Endothelial cell of umbilical vein (primary cell): ENCODE results near the gene ELOVL5. TPM values are rescaled to one million over a fixed set of nuclear protein-coding genes. Genes with fewer than 3 reads are reported as not detected.

Experiments used
- BruUV-seq: library from RNA; stranded (reverse); fragments of 400-500 nt; replicated peaks from 2 replicates; lab custom pipeline; 2021; lab: Mats Ljungman, UMichigan
- CTCF ChIA-PET: fragments of 300-600, 350-600 bp; sonication (Branson Sonifier 250); formaldehyde crosslinking; loops from one replicate; lab custom pipeline; 2021; ENCODE audit warnings: antibody characterized with exemption, inconsistent platforms; lab: Charles Lee
- POLR2A ChIA-PET: fragments of 300-600, 350-600 bp; sonication (Branson Sonifier 250); formaldehyde crosslinking; loops from one replicate; lab custom pipeline; 2021; ENCODE audit warnings: antibody characterized with exemption, inconsistent platforms; lab: Charles Lee
- DNase-seq: peaks from one replicate; pipeline ENCODE4 v3.0.0-alpha.2; 2011; ENCODE audit warnings: low read depth, low spot score
- FAIRE-seq: peaks from 2 replicates; lab custom pipeline; 2011; peaks lifted over from hg19 to GRCh38; lab: Jason Lieb, UNC
- H2AFZ ChIP-seq: 2 replicates; pipeline ENCODE4 v1.6.0; 2012; ENCODE audit warnings: low read depth, low read length, control low read depth, inconsistent platforms
- H3K27ac ChIP-seq: 2 replicates; pipeline ENCODE4 v1.5.1; 2011; ENCODE audit warnings: low read depth, mild to moderate bottlenecking, control low read depth, low read length, moderate library complexity; ENCODE audit not compliant: insufficient read depth
- H3K27me3 ChIP-seq, 2 experiments: 2 replicates each; pipeline versions ENCODE4 v1.6.0 to v1.6.1; 2011; ENCODE audit warnings: low read length in 2 of 2, mixed read lengths in 1 of 2; ENCODE audit not compliant: control insufficient read depth in 2 of 2, insufficient read depth in 2 of 2
- H3K36me3 ChIP-seq, 2 experiments: 2 replicates in 1 of 2; 3 replicates in 1 of 2; pipeline ENCODE4 v1.5.1; 2011; ENCODE audit warnings: low read length in 2 of 2, mild to moderate bottlenecking in 1 of 2, moderate library complexity in 1 of 2; ENCODE audit not compliant: control insufficient read depth in 2 of 2, insufficient read depth in 2 of 2; ENCODE audit errors: extremely low read depth in 1 of 2
- H3K4me1 ChIP-seq: 3 replicates; pipeline ENCODE4 v1.5.1; 2011; ENCODE audit warnings: mild to moderate bottlenecking, low read length; ENCODE audit not compliant: control insufficient read depth, insufficient read depth; ENCODE audit errors: extremely low read depth
- H3K4me2 ChIP-seq: 2 replicates; pipeline ENCODE4 v1.6.1; 2011; ENCODE audit warnings: low read length, control low read depth, mixed read lengths; ENCODE audit not compliant: insufficient read depth
- H3K4me3 ChIP-seq, 3 experiments: fragments of 200-600 bp in 1 of 3; sonication (generic), shearing (Covaris generic) in 1 of 3; replicated peaks in 1 of 3; 2 replicates each; pipeline ENCODE4 v1.5.1; 2011 to 2016; ENCODE audit warnings: control low read depth in 3 of 3, low read length in 3 of 3, mild to moderate bottlenecking in 2 of 3, inconsistent platforms in 1 of 3, low read depth in 1 of 3, moderate library complexity in 1 of 3; ENCODE audit not compliant: insufficient read depth in 1 of 3
- H3K79me2 ChIP-seq: 2 replicates; pipeline ENCODE4 v1.6.0; 2012; ENCODE audit warnings: low read length, inconsistent platforms; ENCODE audit not compliant: control insufficient read depth, insufficient read depth
- H3K9ac ChIP-seq: replicated peaks from 2 replicates; pipeline ENCODE3; 2011; ENCODE audit warnings: low read length, control low read depth; ENCODE audit not compliant: insufficient read depth; ENCODE audit errors: extremely low read depth
- H3K9me1 ChIP-seq: replicated peaks from 3 replicates; pipeline ENCODE4 v1.6.0; 2011; ENCODE audit warnings: mild to moderate bottlenecking, low read length; ENCODE audit not compliant: control insufficient read depth, insufficient read depth; ENCODE audit errors: extremely low read depth
- H3K9me3 ChIP-seq: replicated peaks from 2 replicates; pipeline ENCODE4 v1.5.1; 2012; ENCODE audit warnings: low read length, inconsistent platforms; ENCODE audit not compliant: control insufficient read depth, insufficient read depth
- H4K20me1 ChIP-seq: replicated peaks from 2 replicates; pipeline ENCODE3; 2011; ENCODE audit warnings: mild to moderate bottlenecking, low read length; ENCODE audit not compliant: control insufficient read depth, insufficient read depth; ENCODE audit errors: extremely low read depth
- CTCF ChIP-seq, 2 donors: IDR thresholded peaks; 1 replicate in 1 of 2; 2 replicates in 1 of 2; pipeline ENCODE4 v1.5.1; 2011; ENCODE audit warnings: low read length in 2 of 2, mild to moderate bottlenecking in 2 of 2, moderate library complexity in 2 of 2, control low read depth in 1 of 2, inconsistent platforms in 1 of 2, low read depth in 1 of 2; ENCODE audit not compliant: insufficient read depth in 1 of 2; ENCODE audit errors: extremely low read depth in 1 of 2
- EZH2 ChIP-seq: IDR thresholded peaks from 2 replicates; pipeline ENCODE4 v1.6.1; 2012; ENCODE audit warnings: borderline replicate concordance, low read depth, mild to moderate bottlenecking, moderate library complexity, low read length, inconsistent platforms; ENCODE audit not compliant: severe bottlenecking
- GATA2 ChIP-seq: IDR thresholded peaks from 2 replicates; pipeline ENCODE4 v1.7.0; 2011; ENCODE audit warnings: low read depth, mild to moderate bottlenecking, moderate library complexity, mixed read lengths, low read length; ENCODE audit not compliant: insufficient read length, insufficient read depth
- MAX ChIP-seq: IDR thresholded peaks from 2 replicates; pipeline ENCODE4 v1.6.1; 2011; ENCODE audit not compliant: insufficient read depth, insufficient read length
- MYC ChIP-seq: IDR thresholded peaks from one replicate; pipeline ENCODE4 v1.6.1; 2011; ENCODE audit warnings: mild to moderate bottlenecking, low read depth, low read length
- POLR2A ChIP-seq: IDR thresholded peaks from 2 replicates; pipeline ENCODE4 v1.6.1; 2012; ENCODE audit warnings: low read depth, mild to moderate bottlenecking, control low read depth, low read length
- POLR2AphosphoS5 ChIP-seq: IDR thresholded peaks from 2 replicates; pipeline ENCODE4 v1.6.1; 2012; ENCODE audit warnings: low read depth, mild to moderate bottlenecking, control low read depth, low read length, moderate library complexity; ENCODE audit not compliant: insufficient read depth
- dilution Hi-C: fragments of 300-500 bp; cut with MboI; formaldehyde crosslinking; loops from one replicate; pipeline ENCODE4 v1.15.0; 2019; ENCODE audit warnings: low sequenced_read_pairs; ENCODE audit not compliant: extremely low pct_ligation_motif_present
- intact Hi-C: fragments of 100-400 bp; cut with micrococcal nuclease; formaldehyde crosslinking; loops from one replicate; pipeline ENCODE4 v1.10.0; 2022
- polyA plus RNA-seq, 4 experiments: library from polyadenylated mRNA; depleted of rRNA in 3 of 4; stranded (reverse) in 3 of 4; unstranded in 1 of 4; fragments of >200 nt; gene quantifications; 2 replicates each; pipeline versions ENCODE4 v1.2.1 to v1.2.3, GENCODE V29; 2011 to 2012; ENCODE audit warnings: missing spikeins in 1 of 4
- total RNA-seq: library from RNA; stranded (reverse); gene quantifications from 2 replicates; pipeline ENCODE4 v1.2.3, GENCODE V29; 2021

Gene ELOVL5
- total and polyA plus RNA-seq, 2 donors (not counting 3 experiments of a cell fraction or from before 2014, with no cell fraction given), result 85.9 to 140 TPM

GRCh38 chr6:53330137-53330536, 18.6 kb downstream of the ELOVL5 start:
- Histone ChIP-seq H3K79me2 (peaks cover 99% of the 10 kb centered on the region), H2AFZ (no peak overlapping the region), H3K27ac (no peak overlapping the region), H3K9me1 (peaks cover 11% of the 10 kb centered on the region), H3K4me2 (no peak overlapping the region), H3K36me3 (no peaks in the 10 kb centered on the region), H3K4me1 (peaks cover 14% of the 10 kb centered on the region), H4K20me1 (peaks cover 10% of the 10 kb centered on the region), H3K9me3 (no peaks in the 10 kb centered on the region), H3K9ac (no peak overlapping the region), H3K27me3 (no peaks in the 10 kb centered on the region), H3K4me3 (no peak overlapping the region)
- TF ChIP-seq CTCF (IDR thresholded peaks at IDR 0.05; ENCODE audit: extremely low read depth in 1 of 2, insufficient read depth in 1 of 2, low read depth in 1 of 2, low read length in 2 of 2) (no peak), GATA2 (no peak), POLR2AphosphoS5 (no peak), MYC (no peak), EZH2 (no peak), POLR2A (no peak), MAX (no peak)
- no peak for FAIRE-seq
- dilution Hi-C loops, result no loop called here
- POLR2A ChIA-PET, result no interaction called here
- no TSS peak for BruUV-seq
- CTCF ChIA-PET, result interaction anchor here (1.8 kb wide), 1 partner anchor 17 kb away, joined by 7 read pairs; no protein-coding TSS in a partner anchor
- intact Hi-C loops, result no loop called here
- no peak for DNase-seq
